Measurements from ENCODE around the gene ANKRD34A. TPM values are rescaled to one million over a fixed set of nuclear protein-coding genes. Genes with fewer than 3 reads are reported as not detected.

ANKRD34A gene
- total and polyA plus RNA-seq, 2 of the 8 experiments (the other 6 are each of a cell fraction or from before 2014, with no cell fraction given): 0.15 to 0.20 TPM

DNA sequence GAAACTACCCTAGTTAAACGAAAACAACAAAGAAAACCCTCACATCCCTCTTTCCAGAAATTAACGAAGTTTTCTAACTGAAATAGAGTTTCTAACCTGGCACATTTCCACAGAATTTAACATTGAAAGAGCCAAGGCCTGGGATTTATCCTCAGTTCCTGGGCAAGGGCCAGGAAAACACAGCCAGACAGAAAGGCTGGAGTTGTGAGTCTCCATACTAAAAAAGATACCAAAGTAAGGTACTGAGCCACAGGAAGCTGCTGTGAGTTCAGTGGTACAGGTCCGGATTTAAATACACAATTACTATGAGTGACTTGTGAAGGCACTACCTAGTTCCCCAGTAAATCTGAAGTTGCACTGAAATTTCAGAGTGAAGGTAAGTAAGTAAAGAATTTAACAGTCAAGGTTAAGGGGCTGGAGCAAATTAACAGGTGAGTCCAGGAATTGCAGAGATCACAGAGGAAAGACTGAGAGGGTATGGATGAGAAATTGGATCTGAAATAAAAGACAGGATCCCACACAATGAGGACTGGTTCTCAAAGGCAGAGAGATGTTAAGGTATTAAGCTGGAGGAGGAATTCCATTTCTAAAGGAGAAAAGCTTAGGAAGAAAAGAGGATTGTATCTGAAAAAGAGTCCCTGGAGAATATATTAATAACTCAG, 7.5 kb downstream of the ANKRD34A start:
- H3K23me2 ChIP-seq (ENCODE audit: low read depth, low read length): peaks cover 18% of the 10 kb centered on the region
- no peak overlapping the region for H3K18ac ChIP-seq (ENCODE audit: extremely low read depth, low read length)
- peaks cover 0 to 11% (median 6%) of the 10 kb centered on the region in 4 experiments; a peak in 5 of 7 replicates for H3K4me1 ChIP-seq (replicated peaks in 1 of 4; ENCODE audit: control insufficient read depth in 3 of 4, insufficient read depth in 4 of 4, low read length in 3 of 4)
- H3K4ac ChIP-seq (replicated peaks; ENCODE audit: insufficient read length, low read depth, low read length): no peak overlapping the region
- H3K9me3 ChIP-seq (ENCODE audit: insufficient read depth in 2 of 2, low read depth in 1 of 2, low read length in 1 of 2): no peaks in the 10 kb centered on the region
- H3K23ac ChIP-seq (ENCODE audit: insufficient read length): no peak overlapping the region
- no peak overlapping the region for H4K91ac ChIP-seq (replicated peaks; ENCODE audit: insufficient read length, low read length)
- H3K79me1 ChIP-seq (ENCODE audit: low read depth, low read length): no peaks in the 10 kb centered on the region
- peaks cover 0 to 2% of the 10 kb centered on the region in 2 experiments for H4K20me1 ChIP-seq (replicated peaks in 1 of 2; ENCODE audit: control insufficient read depth in 1 of 2, insufficient read depth in 2 of 2, low read length in 2 of 2)
- no peak overlapping the region for H2BK12ac ChIP-seq (ENCODE audit: low read depth, low read length)
- peak overlapping the region; percentile 90 for H2AFZ ChIP-seq (ENCODE audit: low read length)
- no peak overlapping the region for H2BK120ac ChIP-seq (replicated peaks; ENCODE audit: low read depth, low read length)
- H2AK5ac ChIP-seq (ENCODE audit: low read depth, low read length): no peak overlapping the region
- 77% methylated on average over 3 of the region's 3 CpGs; no CpG with 5 or more reads in 1 of the 2 experiments for WGBS, 2 experiments (ENCODE audit: extremely low coverage in 1 of 2, insufficient coverage in 1 of 2, insufficient read length in 1 of 2, insufficient replicate concordance in 2 of 2, low coverage in 1 of 2, low lambda C conversion rate in 2 of 2, missing lambda C conversion rate in 1 of 2)
- no peak overlapping the region for H2BK20ac ChIP-seq (ENCODE audit: low read length)
- H3K4me3 ChIP-seq (ENCODE audit: extremely low read depth in 1 of 4, insufficient read depth in 2 of 4, low read depth in 3 of 4, low read length in 4 of 4): peak overlapping the region; percentile 42 to 67 (median 52); a peak in 7 of 8 replicates
- no peak overlapping the region for H2BK5ac ChIP-seq (ENCODE audit: low read depth, low read length)
- no peak overlapping the region for H4K8ac ChIP-seq (ENCODE audit: extremely low read depth, insufficient read depth, low read length)
- ChIA-PET CTCF (ENCODE audit: partially characterized antibody) (interaction anchor here (0.6 to 3.4 kb wide), 7 partner anchors 19 to 101 kb away, joined by 3 to 18 read pairs (median 3); partner anchors contain the start of gene RBM8A), POLR2A (ENCODE audit: partially characterized antibody) (interaction anchor here (0.6 to 5.3 kb wide), 4 partner anchors 19 to 81 kb away, joined by 3 to 31 read pairs (median 3); partner anchors contain the start of gene RBM8A)
- TF ChIP-seq RBBP5 (IDR thresholded peaks at IDR 0.05; ENCODE audit: borderline replicate concordance, low read depth, low read length) (no peak), RAD21 (IDR thresholded peaks at IDR 0.05 in 1 of 2, conservative IDR thresholded peaks at IDR 0.05 in 1 of 2; ENCODE audit: low read depth in 2 of 2, low read length in 2 of 2) (no peak), KDM4A (IDR thresholded peaks at IDR 0.05; ENCODE audit: low read depth, low read length, severe bottlenecking) (no peak)
- H3K27me3 ChIP-seq (replicated peaks in 1 of 4; ENCODE audit: control insufficient read depth in 3 of 4, extremely low read depth in 1 of 4, insufficient read depth in 3 of 4, low read length in 3 of 4): peaks cover 10 to 59% (median 45%) of the 10 kb centered on the region in 4 experiments
- no peak overlapping the region for H3K27ac ChIP-seq (ENCODE audit: low read depth, low read length)
- no peak overlapping the region for H3K14ac ChIP-seq (ENCODE audit: insufficient read length)
- no peak for DNase-seq (ENCODE audit: low read depth in 1 of 2, low spot score in 2 of 2)
- H3K79me2 ChIP-seq (ENCODE audit: control insufficient read depth in 1 of 2, insufficient read depth in 2 of 2, low read length in 2 of 2): no peaks in the 10 kb centered on the region
- H2BK15ac ChIP-seq (ENCODE audit: low read length): no peak overlapping the region
- H3K4me2 ChIP-seq (ENCODE audit: insufficient read depth in 1 of 2, low read depth in 2 of 2, low read length in 2 of 2): peak overlapping the region; percentile 72 to 85
- no peaks in the 10 kb centered on the region for H3K36me3 ChIP-seq (ENCODE audit: control insufficient read depth in 2 of 4, insufficient read depth in 4 of 4, low read length in 3 of 4)
- no peak overlapping the region for H4K5ac ChIP-seq (ENCODE audit: insufficient read length, low read depth, low read length)
- H3K9ac ChIP-seq (replicated peaks in 1 of 4; ENCODE audit: extremely low read depth in 1 of 4, low read depth in 3 of 4, low read length in 3 of 4): no peak overlapping the region; a peak in 1 of 7 replicates
- no peak overlapping the region for H3K56ac ChIP-seq (replicated peaks; ENCODE audit: insufficient read length, low read depth, low read length)
- FAIRE-seq: no peak

Measured in H1 (cell line).